Activated T-helper 17 cell treated with anti-CD3 and anti-CD28 coated beads, Interleukin-2, amount 50 U/mL, for 72 hours (primary cell): Measurements from ENCODE around the gene SCYL2. TPM values are rescaled to one million over a fixed set of nuclear protein-coding genes. Genes with fewer than 3 reads are reported as not detected.
"Not testable (repeated sequence)": the region's sequence is repeated elsewhere in the genome, so short reads cannot be mapped to it uniquely, and the experiment has no call there.

Source experiments
- ATAC-seq: fragments of 150-1000 bp; cut with Tn5 transposase; replicated peaks from 2 replicates; pipeline ENCODE4 v1.10.0; 2021; ENCODE audit warnings: mild to moderate bottlenecking, moderate library complexity
- H3K27ac Mint-ChIP-seq: one replicate; pipeline ENCODE4 v1.8.0; 2022; ENCODE audit warnings: mixed read lengths
- H3K27me3 Mint-ChIP-seq: one replicate; pipeline ENCODE4 v1.8.0; 2022; ENCODE audit warnings: mixed read lengths
- H3K36me3 Mint-ChIP-seq: one replicate; pipeline ENCODE4 v1.8.0; 2022; ENCODE audit warnings: low read depth, mild to moderate bottlenecking, mixed read lengths
- H3K4me1 Mint-ChIP-seq: one replicate; pipeline ENCODE4 v1.8.0; 2022; ENCODE audit warnings: mixed read lengths
- H3K4me3 Mint-ChIP-seq: one replicate; pipeline ENCODE4 v1.8.0; 2022; ENCODE audit warnings: mild to moderate bottlenecking, mixed read lengths
- H3K9me3 Mint-ChIP-seq: one replicate; pipeline ENCODE4 v1.8.0; 2022; ENCODE audit warnings: mixed read lengths
- total RNA-seq, 2 donors: library from RNA; stranded (reverse); gene quantifications; one replicate each; pipeline ENCODE4 v1.2.3, GENCODE V29; 2022

Gene SCYL2
- total RNA-seq, result 10 to 100 TPM; 18.7 to 31.2 TPM

DNA sequence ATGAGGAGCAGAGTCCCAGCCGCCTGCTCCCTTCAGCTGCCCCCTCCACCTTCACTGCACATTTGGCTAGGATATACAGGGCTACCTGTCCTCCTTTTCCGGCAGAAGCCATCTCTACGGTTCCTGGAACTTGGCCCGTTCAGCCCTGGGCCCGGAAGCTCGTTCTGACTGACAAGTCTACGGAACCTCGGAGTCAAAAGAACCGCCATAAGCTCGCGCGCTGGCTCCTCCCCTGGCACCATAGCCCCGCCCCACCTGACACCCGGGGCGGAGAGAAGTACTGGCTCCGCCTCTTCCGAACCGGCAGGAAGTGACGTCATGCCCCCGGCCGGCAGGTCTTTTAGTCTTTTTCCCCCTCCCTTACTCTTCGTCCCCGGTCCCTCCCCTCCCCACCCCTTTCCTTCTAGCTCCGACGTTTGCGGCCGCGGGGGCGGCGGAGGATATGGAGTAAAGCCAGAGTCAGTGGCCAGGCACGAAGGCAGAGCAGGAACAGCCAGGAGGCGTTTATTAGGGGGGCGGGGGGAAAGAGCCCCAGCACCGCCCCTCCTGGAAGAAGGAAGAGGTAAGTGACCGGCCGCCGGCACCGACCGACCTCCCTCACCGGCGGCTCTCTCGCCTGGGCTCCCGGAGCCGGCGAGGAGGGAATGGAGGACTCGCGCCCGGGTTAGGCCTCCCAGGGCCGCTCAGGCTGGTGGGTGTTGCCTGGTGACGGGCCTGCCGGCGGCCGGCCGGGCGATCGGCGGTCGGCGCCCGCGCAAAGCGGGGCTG lies at the start of gene SCYL2, which contains the start of gene DEPDC4:
Gene SCYL2, plus strand, starts transcription at position 343 of the 768 bp plus-strand sequence. CDS start 15,794 bp downstream, outside the sequence.
Gene DEPDC4, minus strand, starts transcription at position 245 of the 768 bp plus-strand sequence. Its CDS starts 3 bp downstream, at position 242.
- peak; percentile 94 for ATAC-seq
- Mint-ChIP-seq H3K4me3 (peak within 1 kb of the TSS; percentile 94), H3K27ac (peak within 1 kb of the TSS; percentile 92), H3K9me3 (no peaks in the 10 kb centered on the region), H3K27me3 (no peaks in the 10 kb centered on the region), H3K4me1 (peaks cover 19% of the 10 kb centered on the region), H3K36me3 (no peaks in the 10 kb centered on the region)

- no peaks in the 10 kb centered on the region for H3K4me1 Mint-ChIP-seq
- no peak overlapping the region for H3K27ac Mint-ChIP-seq
- H3K36me3 Mint-ChIP-seq, result peaks cover 95% of the 10 kb centered on the region
- no peaks in the 10 kb centered on the region for H3K9me3 Mint-ChIP-seq
- no peaks in the 10 kb centered on the region for H3K27me3 Mint-ChIP-seq
- no peak for ATAC-seq
- H3K4me3 Mint-ChIP-seq, result no peak overlapping the region
These were observed 47.5 kb upstream of the SCYL2 start for GRCh38 chr12:100219328-100220109.

DNA sequence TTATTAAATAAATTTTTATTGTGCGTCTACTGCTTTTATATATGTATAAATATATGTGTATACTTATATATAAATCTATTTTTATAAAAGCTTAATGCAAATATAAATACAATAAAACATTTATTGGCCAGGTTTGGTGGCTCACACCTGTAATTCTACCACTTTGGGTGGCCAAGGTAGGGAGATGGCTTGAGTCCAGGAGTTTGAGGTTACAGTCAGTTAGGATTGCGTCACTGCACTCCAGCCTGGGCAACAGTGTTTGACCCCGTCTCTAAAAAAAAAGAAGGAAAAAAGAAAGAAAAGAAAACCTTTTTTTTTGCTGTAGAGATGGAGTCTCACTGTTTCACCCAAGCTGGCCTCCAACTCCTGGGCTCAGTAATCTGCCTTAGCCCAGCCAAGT lies 45.5 kb upstream of the SCYL2 start:
- no peaks in the 10 kb centered on the region for H3K9me3 Mint-ChIP-seq
- H3K27ac Mint-ChIP-seq, result no peak overlapping the region
- no peak overlapping the region for H3K4me3 Mint-ChIP-seq
- no peaks in the 10 kb centered on the region for H3K4me1 Mint-ChIP-seq
- H3K27me3 Mint-ChIP-seq, result no peaks in the 10 kb centered on the region
- no peak for ATAC-seq
- H3K36me3 Mint-ChIP-seq, result peaks cover 85% of the 10 kb centered on the region

- ATAC-seq, H3K9me3 Mint-ChIP-seq, H3K4me3 Mint-ChIP-seq, H3K4me1 Mint-ChIP-seq, H3K27ac Mint-ChIP-seq, H3K27me3 Mint-ChIP-seq: not testable (repeated sequence)
- peaks cover 79% of the 10 kb centered on the region for H3K36me3 Mint-ChIP-seq
These were observed 44.8 kb upstream of the SCYL2 start for GRCh38 chr12:100222173-100222572.

GRCh38 chr12:100225491-100225890 lies 41.5 kb upstream of the SCYL2 start:
- Mint-ChIP-seq H3K27me3 (no peaks in the 10 kb centered on the region), H3K4me1 (no peaks in the 10 kb centered on the region), H3K36me3 (peaks cover 46% of the 10 kb centered on the region), H3K4me3 (no peak overlapping the region), H3K27ac (no peak overlapping the region), H3K9me3 (no peaks in the 10 kb centered on the region)
- ATAC-seq, result no peak

DNA sequence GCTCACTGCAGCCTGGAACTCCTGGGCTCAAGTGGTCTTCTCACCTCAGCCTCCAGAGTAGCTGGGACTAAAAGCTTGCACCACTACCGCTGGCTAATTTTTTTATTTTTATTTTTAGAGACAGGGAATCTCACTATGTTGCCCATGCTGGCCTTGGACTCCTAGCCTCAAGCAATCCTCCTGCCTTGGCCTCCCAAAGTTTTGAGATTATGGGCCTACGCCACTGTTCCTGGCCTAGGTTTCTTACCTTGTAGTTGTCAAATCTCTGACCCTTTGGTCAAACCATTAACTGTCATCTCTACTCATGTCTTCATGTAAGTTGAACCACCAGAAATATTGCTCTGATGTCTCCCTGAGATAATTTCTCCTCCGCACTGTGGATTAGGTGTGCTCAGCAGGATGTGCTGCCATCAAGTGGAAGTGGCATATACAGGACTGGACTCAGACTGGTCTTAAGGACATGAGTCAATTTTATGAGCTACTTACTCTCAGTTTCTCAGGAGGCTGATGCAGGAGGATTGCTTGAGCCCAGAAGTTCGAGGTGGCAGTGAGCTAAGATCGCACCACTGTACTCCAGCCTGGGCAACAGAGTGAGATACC lies 37.8 kb upstream of the SCYL2 start:
- Mint-ChIP-seq H3K27me3 (no peaks in the 10 kb centered on the region), H3K36me3 (peaks cover 13% of the 10 kb centered on the region), H3K27ac (no peak overlapping the region), H3K4me1 (no peaks in the 10 kb centered on the region), H3K9me3 (no peaks in the 10 kb centered on the region), H3K4me3 (no peak overlapping the region)
- ATAC-seq, result no peak

GRCh38 chr12:100229876-100230275 lies 37.1 kb upstream of the SCYL2 start:
- no peak for ATAC-seq
- no peaks in the 10 kb centered on the region for H3K9me3 Mint-ChIP-seq
- H3K27me3 Mint-ChIP-seq, result no peaks in the 10 kb centered on the region
- no peak overlapping the region for H3K27ac Mint-ChIP-seq
- H3K36me3 Mint-ChIP-seq, result peaks cover 6% of the 10 kb centered on the region
- no peaks in the 10 kb centered on the region for H3K4me1 Mint-ChIP-seq
- no peak overlapping the region for H3K4me3 Mint-ChIP-seq

DNA sequence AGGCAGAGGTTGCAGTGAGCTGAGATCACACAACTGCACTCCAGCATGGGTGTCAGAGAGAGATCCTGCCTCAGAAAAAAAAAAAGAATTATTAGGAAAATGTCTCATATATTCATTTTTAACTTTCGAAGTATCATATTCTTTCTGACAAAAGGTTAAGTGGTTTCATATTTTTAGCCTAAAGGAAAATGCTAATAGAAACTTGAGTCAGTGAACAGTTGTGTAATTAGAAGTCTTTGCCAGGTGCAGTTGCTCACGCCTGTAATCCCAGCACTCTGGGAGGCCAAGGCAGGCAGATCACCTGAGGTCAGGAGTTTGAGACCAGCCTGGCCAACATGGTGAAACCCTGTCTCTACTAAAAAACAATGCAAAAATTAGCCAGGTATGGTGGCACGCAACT lies 35.1 kb upstream of the SCYL2 start:
- not testable (repeated sequence) for H3K4me3 Mint-ChIP-seq, H3K27me3 Mint-ChIP-seq, H3K4me1 Mint-ChIP-seq, H3K36me3 Mint-ChIP-seq, H3K9me3 Mint-ChIP-seq, ATAC-seq, H3K27ac Mint-ChIP-seq

GRCh38 chr12:100234166-100234565 lies 32.8 kb upstream of the SCYL2 start:
- Mint-ChIP-seq H3K27me3 (no peaks in the 10 kb centered on the region), H3K4me3 (no peak overlapping the region), H3K4me1 (no peaks in the 10 kb centered on the region), H3K36me3 (no peaks in the 10 kb centered on the region), H3K27ac (no peak overlapping the region), H3K9me3 (no peaks in the 10 kb centered on the region)
- no peak for ATAC-seq

DNA sequence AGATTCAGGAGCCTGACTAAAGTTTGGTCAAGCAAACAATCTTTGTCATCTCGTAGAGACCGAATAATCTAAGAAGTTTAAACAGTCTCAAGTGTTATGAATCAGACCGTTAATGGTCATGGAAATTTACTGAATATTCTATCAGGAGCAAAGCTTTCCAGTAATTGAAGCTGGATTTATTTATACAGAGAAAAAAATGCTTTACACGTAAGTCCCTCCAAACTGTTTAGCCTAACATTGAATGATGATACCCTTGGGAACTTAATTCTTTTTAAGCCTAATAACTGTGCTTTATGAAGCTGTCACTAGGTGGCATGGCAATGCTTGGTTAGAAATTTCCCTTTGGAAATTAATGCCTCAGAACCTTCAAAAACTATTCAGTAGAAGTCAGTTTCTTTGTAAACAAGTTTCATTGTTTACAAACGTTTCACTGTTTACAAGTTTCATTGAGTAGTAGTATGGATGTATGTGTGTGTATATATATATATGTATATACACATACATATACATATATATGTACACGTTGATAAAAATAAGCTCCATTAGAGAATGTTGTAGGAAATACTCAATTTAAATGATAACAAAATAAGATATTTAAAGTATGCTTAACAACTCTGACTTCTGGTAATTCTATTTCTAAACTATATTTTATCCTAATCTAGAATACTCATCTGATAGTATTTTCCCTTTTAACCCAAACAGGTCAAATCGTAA lies 32.2 kb upstream of the SCYL2 start:
- no peaks in the 10 kb centered on the region for H3K36me3 Mint-ChIP-seq
- no peaks in the 10 kb centered on the region for H3K9me3 Mint-ChIP-seq
- H3K27me3 Mint-ChIP-seq, result no peaks in the 10 kb centered on the region
- no peak for ATAC-seq
- no peak overlapping the region for H3K27ac Mint-ChIP-seq
- no peak overlapping the region for H3K4me3 Mint-ChIP-seq
- H3K4me1 Mint-ChIP-seq, result no peaks in the 10 kb centered on the region

DNA sequence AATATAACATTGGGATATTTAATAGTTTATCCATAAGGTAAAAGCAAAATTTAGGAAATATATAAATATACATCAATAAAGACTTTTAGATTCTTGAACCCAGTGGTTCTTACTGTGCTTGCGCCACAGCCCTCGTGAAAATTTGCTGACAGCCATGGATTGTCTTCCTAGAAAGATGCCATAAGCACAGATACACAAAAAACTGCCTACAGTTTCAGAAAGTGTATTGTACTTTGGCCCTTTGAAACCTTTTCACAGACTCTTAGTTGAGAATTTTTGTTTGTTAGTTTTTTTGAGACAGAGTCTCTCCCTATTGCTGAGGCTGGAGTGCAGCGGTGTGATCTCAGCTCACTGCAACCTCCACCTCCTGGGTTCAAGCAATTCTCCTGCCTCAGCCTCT lies 28.2 kb upstream of the SCYL2 start:
- no peaks in the 10 kb centered on the region for H3K4me1 Mint-ChIP-seq

DNA sequence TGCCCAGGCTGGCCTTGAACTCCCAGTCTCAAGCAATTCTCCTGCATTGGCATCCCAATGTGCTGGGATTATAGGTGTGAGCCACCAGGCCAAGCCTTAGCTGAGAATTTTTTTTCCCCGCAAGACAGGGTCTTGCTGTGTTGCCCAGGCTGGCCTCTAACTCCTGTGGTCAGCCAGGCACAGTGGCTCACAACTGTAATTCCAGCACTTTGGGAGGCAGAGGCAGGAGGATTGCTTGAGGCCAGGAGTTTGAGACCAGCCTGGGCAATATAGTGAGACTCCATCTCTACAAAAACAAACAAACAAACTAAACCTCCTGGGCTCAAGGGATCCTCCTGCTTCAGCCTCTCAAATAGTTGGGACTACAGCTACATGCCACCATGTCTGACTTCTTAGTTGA lies 27.4 kb upstream of the SCYL2 start:
- ATAC-seq, result no peak
- Mint-ChIP-seq H3K36me3 (no peaks in the 10 kb centered on the region), H3K27ac (no peak overlapping the region), H3K27me3 (no peaks in the 10 kb centered on the region), H3K9me3 (no peaks in the 10 kb centered on the region), H3K4me3 (no peak overlapping the region), H3K4me1 (no peaks in the 10 kb centered on the region)

More for the DNA sequence above, 28.2 kb upstream of the SCYL2 start:
- no peaks in the 10 kb centered on the region for H3K27me3 Mint-ChIP-seq
- H3K4me3 Mint-ChIP-seq, result no peak overlapping the region
- H3K36me3 Mint-ChIP-seq, result no peaks in the 10 kb centered on the region
- no peaks in the 10 kb centered on the region for H3K9me3 Mint-ChIP-seq
- H3K27ac Mint-ChIP-seq, result no peak overlapping the region
- ATAC-seq, result no peak

GRCh38 chr12:100243137-100243536 lies 23.8 kb upstream of the SCYL2 start:
- Mint-ChIP-seq H3K36me3 (no peaks in the 10 kb centered on the region), H3K4me3 (no peak overlapping the region), H3K27ac (no peak overlapping the region), H3K4me1 (no peaks in the 10 kb centered on the region), H3K27me3 (no peaks in the 10 kb centered on the region), H3K9me3 (no peaks in the 10 kb centered on the region)
- ATAC-seq, result no peak

DNA sequence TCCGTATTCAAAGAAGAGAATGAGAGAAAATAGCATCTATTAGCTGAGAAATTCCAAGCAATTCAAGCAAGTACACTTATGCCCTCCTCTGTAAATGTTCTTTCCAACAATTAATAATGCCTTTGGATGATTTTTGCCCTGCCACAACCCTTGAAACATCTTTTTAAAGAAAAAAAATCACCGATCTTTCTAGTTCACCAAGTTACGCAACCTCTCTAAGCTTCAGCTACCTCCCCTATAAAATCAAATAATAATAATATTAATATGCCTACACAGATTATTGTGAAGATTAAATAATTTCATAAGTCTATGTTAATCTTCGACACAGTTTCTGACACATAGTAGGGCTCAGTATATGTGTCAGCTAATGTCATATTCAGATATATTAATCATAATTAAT lies 19.2 kb upstream of the SCYL2 start:
- H3K4me1 Mint-ChIP-seq, result no peaks in the 10 kb centered on the region
- ATAC-seq, result no peak
- H3K27me3 Mint-ChIP-seq, result no peaks in the 10 kb centered on the region
- H3K4me3 Mint-ChIP-seq, result no peak overlapping the region
- no peak overlapping the region for H3K27ac Mint-ChIP-seq
- H3K36me3 Mint-ChIP-seq, result no peaks in the 10 kb centered on the region
- no peaks in the 10 kb centered on the region for H3K9me3 Mint-ChIP-seq
